GM21515 (cell line): ENCODE results near the gene ATP2B3.
A peak's percentile ranks its signal among the peaks of the same experiment; 100 is the strongest.

ENCODE experiments used
- ATAC-seq: cut with Tn5 transposase; IDR thresholded peaks from one replicate; pipeline ENCODE4 v1.9.1; 2021; ENCODE audit not compliant: unreplicated experiment

Gene ATP2B3

GRCh38 chrX:153517423-153517822, at the start of gene ATP2B3:
Gene ATP2B3, plus strand, starts transcription at chrX:153517642. Its CDS starts 18,606 bp downstream, at chrX:153536248.
- ATAC-seq = no peak

DNA sequence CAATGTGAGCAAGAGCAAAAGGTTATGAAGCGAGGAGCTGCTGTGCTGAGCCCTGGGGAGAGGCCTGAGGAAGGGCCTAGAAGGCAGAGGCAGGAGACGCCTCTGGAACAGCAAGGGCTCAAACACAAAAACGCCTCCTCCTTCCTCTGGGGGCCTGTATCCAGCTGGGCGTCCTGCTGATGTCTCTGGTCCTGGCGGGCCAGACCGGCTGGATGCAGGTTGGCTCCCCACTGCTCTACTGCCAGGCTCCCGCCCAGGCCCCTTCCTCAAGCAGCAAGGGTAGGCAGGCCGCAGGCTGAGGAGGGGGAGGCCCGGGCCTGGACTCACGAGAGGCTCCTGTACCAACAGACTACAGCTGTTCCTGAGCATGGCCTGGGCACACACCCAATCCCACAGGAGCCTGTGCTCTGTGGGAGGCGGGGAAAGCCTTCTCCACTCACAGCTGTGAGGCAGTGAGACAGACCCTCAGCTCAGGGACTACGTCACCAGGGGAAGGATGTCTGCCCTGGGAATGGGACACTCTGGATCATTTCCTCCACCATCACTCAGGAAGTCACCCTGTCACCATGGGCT, 49.3 kb upstream of the ATP2B3 start:
- ATAC-seq = no peak

- ATAC-seq = peak; percentile 40
These were observed 47.5 kb upstream of the ATP2B3 start for GRCh38 chrX:153469811-153470410.

DNA sequence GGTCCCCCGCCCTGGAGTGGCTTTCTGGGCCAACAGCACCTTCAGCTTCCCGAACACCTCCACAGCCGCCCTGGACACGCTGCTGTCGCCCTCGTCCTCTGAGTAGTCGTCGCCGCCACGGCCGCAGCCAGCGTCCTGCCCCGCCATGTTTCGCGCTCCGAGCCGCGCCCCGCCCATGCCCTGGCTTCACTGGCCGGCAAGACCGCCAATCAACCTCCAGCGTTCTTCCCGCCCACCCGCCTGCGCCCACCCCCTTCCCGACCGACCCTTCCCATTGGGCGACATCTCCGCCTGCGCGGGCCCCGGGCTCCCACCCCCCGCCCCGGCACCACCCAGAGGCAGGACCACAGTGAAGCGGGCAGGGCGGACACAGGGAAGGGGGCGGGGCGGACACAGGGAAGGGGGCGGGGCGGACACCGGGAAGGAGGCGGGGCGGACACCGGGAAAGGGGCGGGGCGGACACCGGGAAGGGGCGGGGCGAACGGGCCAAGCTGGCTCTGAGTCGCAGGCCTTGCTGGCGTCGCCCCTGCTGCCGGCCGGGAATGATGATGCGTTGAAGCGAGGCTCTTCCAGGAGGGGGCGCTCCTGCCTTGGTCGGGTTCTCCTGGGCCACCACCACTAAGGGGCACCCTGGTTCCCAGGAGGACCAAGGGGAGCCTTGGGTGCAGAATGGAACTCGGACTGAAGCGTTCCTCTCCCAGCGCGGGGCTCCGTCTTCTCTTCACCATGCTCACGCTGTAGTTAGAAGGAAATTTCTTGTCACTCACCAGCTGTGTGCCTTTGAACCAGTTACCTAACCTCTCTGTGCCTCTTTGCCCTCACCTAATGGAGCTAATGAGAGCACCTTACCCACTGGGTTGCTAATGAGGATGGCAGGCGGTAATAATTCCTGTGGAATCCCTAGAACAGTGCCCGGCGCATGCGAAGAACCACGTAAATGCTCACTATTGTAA, 46.8 kb upstream of the ATP2B3 start, which contains the start of gene HAUS7:
HAUS7 (minus strand) TSS at position 166 of the 953 bp plus-strand sequence; CDS start at position 147, 19 bp downstream.
- peak; percentile 81 for ATAC-seq

GRCh38 chrX:153471663-153472280, 45.7 kb upstream of the ATP2B3 start:
- no peak for ATAC-seq

- no peak for ATAC-seq
These were observed 44.3 kb upstream of the ATP2B3 start for GRCh38 chrX:153473126-153473525.

- ATAC-seq = no peak
These were observed 43.2 kb upstream of the ATP2B3 start for GRCh38 chrX:153474266-153474665.

GRCh38 chrX:153474718-153475117, 42.7 kb upstream of the ATP2B3 start:
- ATAC-seq = no peak

DNA sequence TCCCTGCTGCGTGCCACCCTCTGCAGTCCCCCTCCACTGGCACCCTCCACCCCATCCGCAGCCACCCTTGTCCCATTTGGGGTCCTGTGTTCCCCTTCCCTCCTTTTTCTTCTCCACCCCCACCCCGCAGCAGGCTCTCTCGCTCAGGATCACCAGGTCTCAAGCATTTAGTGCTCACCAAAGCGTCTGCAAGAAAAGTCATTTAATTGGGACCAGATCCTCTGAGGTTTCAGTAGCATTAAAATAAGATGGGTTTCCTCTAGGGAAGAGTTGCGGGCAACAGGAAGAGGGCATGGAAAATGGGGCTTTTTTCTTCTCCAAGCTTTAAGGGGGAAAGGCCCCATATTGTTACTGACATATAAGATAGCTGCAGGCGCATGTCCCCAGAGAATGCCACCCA, 42.2 kb upstream of the ATP2B3 start:
- no peak for ATAC-seq

DNA sequence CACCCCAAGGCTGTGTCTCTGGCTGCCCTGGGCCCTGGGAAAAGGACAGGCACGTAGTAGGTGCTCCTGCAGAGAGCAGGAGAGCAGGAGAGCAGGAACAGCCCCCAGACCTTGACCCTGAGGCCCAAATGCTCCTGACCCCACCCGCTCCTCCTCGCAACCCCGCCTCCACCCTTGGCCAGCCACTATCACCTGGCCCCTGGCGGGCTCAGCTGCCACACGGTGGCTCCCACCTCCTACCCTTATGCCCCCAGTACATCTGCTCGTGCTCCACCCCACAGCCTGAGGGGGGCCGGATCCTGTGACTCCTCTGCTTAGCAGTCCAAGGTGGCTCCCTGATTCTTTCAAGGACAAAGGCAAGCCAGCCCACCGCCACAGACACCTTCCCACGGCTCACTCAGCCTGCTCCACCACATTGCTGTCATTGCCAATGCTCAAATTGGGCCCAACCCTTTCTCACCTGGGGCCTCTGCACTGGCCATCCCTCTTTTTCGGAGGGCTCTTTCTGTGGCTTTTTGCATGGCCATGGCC, 41.6 kb upstream of the ATP2B3 start:
- no peak for ATAC-seq

DNA sequence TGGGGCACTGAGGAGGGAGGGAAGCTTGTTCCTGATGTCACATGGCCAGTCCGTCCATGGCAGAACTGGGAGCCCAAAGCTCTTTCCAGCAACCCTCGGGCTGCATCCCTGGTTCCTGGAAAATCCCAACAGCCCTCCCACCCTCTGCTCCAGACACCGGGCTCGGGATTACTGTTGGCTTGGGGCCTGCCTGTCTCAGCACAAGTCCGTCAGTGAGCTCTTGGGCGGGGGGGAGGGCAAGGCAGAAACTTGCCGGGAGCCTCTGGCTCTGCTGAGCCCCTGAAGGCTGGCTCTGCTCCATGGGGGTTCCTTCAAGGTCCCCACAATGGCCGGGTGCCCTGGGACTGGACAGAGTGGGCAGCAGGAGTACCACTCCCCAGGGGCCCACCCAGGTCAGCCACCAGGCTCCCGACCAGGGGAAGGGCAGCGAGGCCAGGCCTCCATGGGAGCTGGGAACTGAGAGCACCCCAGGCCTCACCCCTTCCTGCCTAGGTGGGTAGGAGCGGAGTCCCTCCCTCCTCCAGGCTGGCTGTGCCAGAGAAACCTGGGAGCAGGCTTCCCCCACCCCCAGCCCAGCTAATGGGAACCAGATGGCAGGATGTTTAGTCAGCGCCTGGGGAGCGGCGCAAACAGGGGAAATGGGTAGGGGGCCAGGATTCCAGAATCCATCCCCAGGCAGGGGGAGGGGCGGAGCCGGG, 40.6 kb upstream of the ATP2B3 start:
- no peak for ATAC-seq

GRCh38 chrX:153477364-153477857, 40.0 kb upstream of the ATP2B3 start:
- no peak for ATAC-seq

- no peak for ATAC-seq
These were observed 39.5 kb upstream of the ATP2B3 start for GRCh38 chrX:153477901-153478300.

- ATAC-seq = no peak
These were observed 38.7 kb upstream of the ATP2B3 start for GRCh38 chrX:153478746-153479145.

DNA sequence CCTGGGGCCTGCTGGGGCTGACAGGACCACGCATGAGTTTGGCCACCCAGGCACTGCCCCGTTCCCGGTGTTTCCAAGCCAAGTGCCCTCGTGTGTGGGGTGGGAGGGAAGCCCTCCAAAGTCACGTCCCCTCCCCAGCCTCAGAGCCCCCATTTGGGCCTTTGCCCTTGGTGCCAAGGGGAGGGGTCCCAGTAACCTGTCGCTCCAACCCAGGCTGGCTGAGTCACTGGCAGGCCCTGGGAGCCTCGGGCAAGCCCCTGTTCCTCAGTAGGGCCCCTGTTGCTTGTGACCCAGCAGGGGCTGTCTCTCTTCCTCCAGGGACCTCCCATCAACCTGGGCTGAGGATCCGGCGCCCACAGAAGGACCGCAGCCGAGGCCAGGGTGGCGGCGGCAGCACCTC, 36.4 kb upstream of the ATP2B3 start:
- ATAC-seq = no peak

- ATAC-seq = no peak
These were observed 34.9 kb upstream of the ATP2B3 start for GRCh38 chrX:153482376-153483015.

- ATAC-seq = no peak
These were observed 31.9 kb upstream of the ATP2B3 start for GRCh38 chrX:153485396-153486080.

GRCh38 chrX:153486171-153486570, 31.3 kb upstream of the ATP2B3 start:
- ATAC-seq = no peak

- no peak for ATAC-seq
These were observed 29.8 kb upstream of the ATP2B3 start for GRCh38 chrX:153487590-153488071.
